GM21786 (cell line): ENCODE data around the gene TRPM1.

Experiments
- ATAC-seq: cut with Tn5 transposase; IDR thresholded peaks from one replicate; pipeline ENCODE4 v1.9.1; 2021; ENCODE audit not compliant: unreplicated experiment

Gene TRPM1

GRCh38 chr15:31050953-31051352 is 50.6 kb downstream of the TRPM1 start:
- ATAC-seq = no peak

- no peak for ATAC-seq
These were observed 51.6 kb downstream of the TRPM1 start for GRCh38 chr15:31049682-31050615.

GRCh38 chr15:31049111-31049510 is 52.4 kb downstream of the TRPM1 start:
- ATAC-seq = no peak

GRCh38 chr15:31047437-31047836 is 54.1 kb downstream of the TRPM1 start:
- ATAC-seq = no peak

GRCh38 chr15:31046759-31047359 is 54.7 kb downstream of the TRPM1 start:
- ATAC-seq = no peak

- no peak for ATAC-seq
These were observed 55.9 kb downstream of the TRPM1 start for GRCh38 chr15:31045606-31046005.

GRCh38 chr15:31042751-31043150 is 58.8 kb downstream of the TRPM1 start:
- no peak for ATAC-seq

GRCh38 chr15:31041610-31042009 is 59.9 kb downstream of the TRPM1 start:
- ATAC-seq = no peak

- ATAC-seq = no peak
These were observed 60.9 kb downstream of the TRPM1 start for GRCh38 chr15:31040611-31041010.

GRCh38 chr15:31039961-31040360 is 61.6 kb downstream of the TRPM1 start:
- ATAC-seq = no peak

- no peak for ATAC-seq
These were observed 63.6 kb downstream of the TRPM1 start for GRCh38 chr15:31037731-31038477.

GRCh38 chr15:31036783-31037182 is 64.7 kb downstream of the TRPM1 start:
- ATAC-seq = no peak

- no peak for ATAC-seq
These were observed 65.9 kb downstream of the TRPM1 start for GRCh38 chr15:31035610-31036009.

- ATAC-seq = no peak
These were observed 67.4 kb downstream of the TRPM1 start for GRCh38 chr15:31034152-31034551.

- ATAC-seq = no peak
These were observed 68.6 kb downstream of the TRPM1 start for GRCh38 chr15:31032961-31033371.

GRCh38 chr15:31031471-31032067 is 70.0 kb downstream of the TRPM1 start:
- peak; percentile 94 for ATAC-seq

- ATAC-seq = no peak
These were observed 73.5 kb downstream of the TRPM1 start for GRCh38 chr15:31027910-31028578.

- ATAC-seq = no peak
These were observed 75.5 kb downstream of the TRPM1 start for GRCh38 chr15:31025996-31026395.

- ATAC-seq = no peak
These were observed 76.5 kb downstream of the TRPM1 start for GRCh38 chr15:31024979-31025378.

- no peak for ATAC-seq
These were observed 77.2 kb downstream of the TRPM1 start for GRCh38 chr15:31024330-31024729.

- no peak for ATAC-seq
These were observed 77.7 kb downstream of the TRPM1 start for GRCh38 chr15:31023841-31024240.
